CD14-positive monocyte (primary cell): Measurements from ENCODE around the gene CD46. TPM values are rescaled to one million over a fixed set of nuclear protein-coding genes. Genes with fewer than 3 reads are reported as not detected.

Source experiments
- DNase-seq, 3 donors: peaks; one replicate each; pipeline ENCODE4 v3.0.0-alpha.2; 2011 to 2022
- H2AFZ ChIP-seq: 2 replicates; pipeline ENCODE4 v1.6.0; 2012; ENCODE audit warnings: mild to moderate bottlenecking, low read depth, low read length, inconsistent platforms; ENCODE audit not compliant: insufficient read depth, poor library complexity, severe bottlenecking
- H3K27ac ChIP-seq, 2 donors: 1 replicate in 1 of 2; 2 replicates in 1 of 2; pipeline ENCODE4 v1.5.1; 2012 to 2013; ENCODE audit warnings: low read length in 2 of 2, control low read depth in 1 of 2, inconsistent platforms in 1 of 2, low read depth in 1 of 2, mild to moderate bottlenecking in 1 of 2
- H3K27me3 ChIP-seq, 2 donors: one replicate each; pipeline versions ENCODE4 v1.6.0 to v1.6.1; 2011 to 2013; ENCODE audit warnings: low read length in 2 of 2; ENCODE audit not compliant: control insufficient read depth in 2 of 2, insufficient read depth in 2 of 2
- H3K36me3 ChIP-seq, 2 donors: replicated peaks in 1 of 2; 1 replicate in 1 of 2; 2 replicates in 1 of 2; pipeline versions ENCODE4 v1.5.1 to v1.6.1; 2012 to 2013; ENCODE audit warnings: low read length in 2 of 2, control low read depth in 1 of 2, inconsistent platforms in 1 of 2, mild to moderate bottlenecking in 1 of 2; ENCODE audit not compliant: insufficient read depth in 2 of 2, control insufficient read depth in 1 of 2
- H3K4me1 ChIP-seq, 2 donors: 1 replicate in 1 of 2; 2 replicates in 1 of 2; pipeline versions ENCODE4 v1.5.1 to v1.6.1; 2012 to 2013; ENCODE audit warnings: low read length in 2 of 2, control low read depth in 1 of 2, inconsistent platforms in 1 of 2, mild to moderate bottlenecking in 1 of 2, moderate library complexity in 1 of 2; ENCODE audit not compliant: insufficient read depth in 2 of 2, control insufficient read depth in 1 of 2
- H3K4me2 ChIP-seq: replicated peaks from 2 replicates; pipeline ENCODE3; 2012; ENCODE audit warnings: low read length, moderate library complexity, mild to moderate bottlenecking; ENCODE audit not compliant: poor library complexity, severe bottlenecking; ENCODE audit errors: extremely low read depth
- H3K4me3 ChIP-seq, 3 experiments: fragments of 200-600 bp in 1 of 3; sonication (generic) in 1 of 3; replicated peaks in 1 of 3; 1 replicate in 2 of 3; 2 replicates in 1 of 3; pipeline ENCODE4 v1.5.1; 2011 to 2013; ENCODE audit warnings: low read length in 3 of 3, mild to moderate bottlenecking in 3 of 3, control low read depth in 2 of 3, low read depth in 2 of 3, inconsistent platforms in 1 of 3, moderate library complexity in 1 of 3
- H3K79me2 ChIP-seq: 2 replicates; pipeline ENCODE4 v1.6.0; 2012; ENCODE audit warnings: mild to moderate bottlenecking, control low read depth, inconsistent platforms, low read length, moderate library complexity; ENCODE audit not compliant: insufficient read depth
- H3K9ac ChIP-seq: 2 replicates; pipeline ENCODE4 v1.6.0; 2017; ENCODE audit warnings: low read length, mild to moderate bottlenecking; ENCODE audit not compliant: insufficient read depth, poor library complexity, severe bottlenecking
- H3K9me3 ChIP-seq, 2 donors: replicated peaks in 1 of 2; 1 replicate in 1 of 2; 2 replicates in 1 of 2; pipeline versions ENCODE4 v1.5.1 to v1.6.1; 2012 to 2013; ENCODE audit warnings: low read length in 2 of 2, control low read depth in 1 of 2; ENCODE audit not compliant: control insufficient read depth in 1 of 2, insufficient read depth in 1 of 2
- H4K20me1 ChIP-seq: 2 replicates; pipeline ENCODE4 v1.6.0; 2012; ENCODE audit warnings: mild to moderate bottlenecking, low read length, control low read depth, moderate library complexity; ENCODE audit not compliant: insufficient read depth
- H3K27ac Mint-ChIP-seq, 7 donors: one replicate each; pipeline ENCODE4 v1.8.0; 2020; ENCODE audit warnings: mild to moderate bottlenecking in 7 of 7, mixed read lengths in 7 of 7, moderate library complexity in 6 of 7, inconsistent platforms in 2 of 7
- H3K27me3 Mint-ChIP-seq, 3 donors: one replicate each; pipeline ENCODE4 v1.8.0; 2021 to 2022; ENCODE audit warnings: low read depth in 3 of 3, mild to moderate bottlenecking in 3 of 3, mixed read lengths in 3 of 3, moderate library complexity in 3 of 3, inconsistent platforms in 1 of 3
- H3K36me3 Mint-ChIP-seq, 2 donors: one replicate each; pipeline ENCODE4 v1.8.0; 2020; ENCODE audit warnings: mixed read lengths in 2 of 2, inconsistent platforms in 1 of 2, mild to moderate bottlenecking in 1 of 2
- H3K4me1 Mint-ChIP-seq: one replicate; pipeline ENCODE4 v1.8.0; 2020; ENCODE audit warnings: mild to moderate bottlenecking, mixed read lengths
- H3K4me3 Mint-ChIP-seq, 2 donors: one replicate each; pipeline ENCODE4 v1.8.0; 2020; ENCODE audit warnings: mild to moderate bottlenecking in 2 of 2, mixed read lengths in 2 of 2, moderate library complexity in 1 of 2
- H3K9me3 Mint-ChIP-seq, 7 donors: one replicate each; pipeline ENCODE4 v1.8.0; 2020 to 2022; ENCODE audit warnings: mixed read lengths in 7 of 7, mild to moderate bottlenecking in 6 of 7, moderate library complexity in 6 of 7, inconsistent platforms in 2 of 7
- CTCF ChIP-seq: fragments of 200-600 bp; IDR thresholded peaks from one replicate; pipeline ENCODE4 v1.8.0; 2022; ENCODE audit warnings: antibody characterized with exemption, mild to moderate bottlenecking
- WGBS: methylation state at CpG from one replicate; pipeline ENCODE4 v1.1.5; 2013; ENCODE audit warnings: missing lambda C conversion rate; ENCODE audit not compliant: insufficient coverage; 5-methylcytosine and 5-hydroxymethylcytosine counted together
- intact Hi-C, 2 donors: fragments of 100-400 bp; cut with micrococcal nuclease; formaldehyde crosslinking; loops; one replicate each; pipeline versions ENCODE4 v1.15.0 to v1.15.1; 2023
- polyA plus RNA-seq, 3 donors: library from polyadenylated mRNA; depleted of rRNA in 1 of 3; unstranded in 2 of 3; stranded (reverse) in 1 of 3; fragments of 300-500 nt in 2 of 3; fragments of >200 nt in 1 of 3; fragmentation: Illumina TruSeq in 2 of 3; gene quantifications; 1 replicate in 2 of 3; 2 replicates in 1 of 3; pipeline ENCODE4 v1.2.3, GENCODE V29; 2012 to 2021

Gene CD46
- polyA plus RNA-seq, 3 donors, result 139 to 259 (median 210) TPM

- Mint-ChIP-seq H3K4me3 (no peak overlapping the region), H3K9me3 (no peaks in the 10 kb centered on the region), H3K36me3 (peaks cover 50 to 53% of the 10 kb centered on the region in 2 donors), H3K27me3 (peaks cover 0 to 3% (median 0%) of the 10 kb centered on the region in 3 donors), H3K4me1 (peaks cover 6% of the 10 kb centered on the region), H3K27ac (no peak overlapping the region)
- TF ChIP-seq CTCF, result no peak
- Histone ChIP-seq H3K27ac (no peak overlapping the region), H2AFZ (no peak overlapping the region), H3K36me3 (peaks cover 41 to 76% of the 10 kb centered on the region in 2 donors), H3K9ac (no peak overlapping the region), H3K4me1 (peaks cover 5 to 8% of the 10 kb centered on the region in 2 donors), H3K4me3 (no peak overlapping the region), H3K27me3 (no peaks in the 10 kb centered on the region), H3K9me3 (no peaks in the 10 kb centered on the region), H3K79me2 (no peaks in the 10 kb centered on the region), H4K20me1 (no peaks in the 10 kb centered on the region), H3K4me2 (no peak overlapping the region)
- no peak for DNase-seq
- intact Hi-C loops, result loop anchor here in 1 of 2 donors (10.0 kb wide), 1 partner anchor 171 kb away; no protein-coding TSS in a partner anchor
Measured at GRCh38 chr1:207793327-207793726, 41.5 kb downstream of the CD46 start.

GRCh38 chr1:207794861-207795260 is 43.0 kb downstream of the CD46 start:
- intact Hi-C loops, result loop anchor here in 1 of 2 donors (10.0 kb wide), 1 partner anchor 170 kb away; no protein-coding TSS in a partner anchor

More at GRCh38 chr1:207794861-207795260, 43.0 kb downstream of the CD46 start:
- H3K9ac ChIP-seq, result no peak overlapping the region
- H3K36me3 ChIP-seq, result peaks cover 34 to 64% of the 10 kb centered on the region in 2 donors
- H3K4me1 ChIP-seq, result peaks cover 10 to 16% of the 10 kb centered on the region in 2 donors
- Mint-ChIP-seq H3K36me3 (peaks cover 47 to 48% of the 10 kb centered on the region in 2 donors), H3K27ac (no peak overlapping the region), H3K4me3 (no peak overlapping the region), H3K9me3 (no peaks in the 10 kb centered on the region), H3K27me3 (peaks cover 0 to 3% (median 0%) of the 10 kb centered on the region in 3 donors), H3K4me1 (peaks cover 18% of the 10 kb centered on the region)
- H4K20me1 ChIP-seq, result no peaks in the 10 kb centered on the region
- no peak overlapping the region for H3K27ac ChIP-seq
- TF ChIP-seq CTCF, result no peak
- WGBS, result no CpG with 5 or more reads among the region's 2 CpGs
- DNase-seq, result no peak
- no peak overlapping the region for H2AFZ ChIP-seq
- H3K79me2 ChIP-seq, result no peaks in the 10 kb centered on the region
- H3K4me3 ChIP-seq, result no peak overlapping the region
- H3K27me3 ChIP-seq, result no peaks in the 10 kb centered on the region
- H3K9me3 ChIP-seq, result no peaks in the 10 kb centered on the region
- H3K4me2 ChIP-seq, result no peak overlapping the region
